Neural cell (in vitro differentiated cells): ENCODE measurements around the gene DRD1. TPM values are rescaled to one million over a fixed set of nuclear protein-coding genes. Genes with fewer than 3 reads are reported as not detected.

Experiments used
- H2AFZ ChIP-seq: fragments of 200-600, 300-800 bp; sonication (generic), shearing (Covaris generic); 2 replicates; pipeline ENCODE4 v1.6.0; 2014; ENCODE audit warnings: low read depth, mild to moderate bottlenecking, antibody characterized with exemption, low read length, moderate library complexity
- H3F3A ChIP-seq: fragments of 200-600 bp; shearing (Covaris generic); 2 replicates; pipeline ENCODE4 v1.6.1; 2016; ENCODE audit warnings: mild to moderate bottlenecking, moderate library complexity, mixed read lengths, antibody characterized with exemption, low read length; ENCODE audit not compliant: insufficient read depth, poor library complexity, severe bottlenecking
- H3K27ac ChIP-seq: fragments of 200-600, 300-800 bp; sonication (generic), shearing (Covaris generic); 2 replicates; pipeline ENCODE4 v1.5.1; 2014; ENCODE audit warnings: mild to moderate bottlenecking, low read length, moderate library complexity
- H3K27me3 ChIP-seq: fragments of 300-800, 200-600 bp; sonication (generic), shearing (Covaris generic); 2 replicates; pipeline ENCODE4 v1.6.0; 2014; ENCODE audit warnings: mild to moderate bottlenecking, low read depth, low read length, moderate library complexity; ENCODE audit not compliant: insufficient read depth
- H3K36me3 ChIP-seq: fragments of 300-800, 200-600 bp; sonication (generic), shearing (Covaris generic); 2 replicates; pipeline ENCODE4 v1.5.1; 2014; ENCODE audit warnings: mild to moderate bottlenecking, antibody characterized with exemption, low read length, moderate library complexity; ENCODE audit not compliant: insufficient read depth
- H3K4me2 ChIP-seq: fragments of 300-800, 200-600 bp; sonication (generic), shearing (Covaris generic); 2 replicates; pipeline ENCODE4 v1.6.0; 2014; ENCODE audit warnings: mild to moderate bottlenecking, low read length
- H3K4me3 ChIP-seq: fragments of 300-800, 200-600 bp; sonication (generic), shearing (Covaris generic); 2 replicates; pipeline ENCODE4 v1.5.1; 2014; ENCODE audit warnings: mild to moderate bottlenecking, low read length, moderate library complexity
- H3K79me2 ChIP-seq: fragments of 200-600 bp; shearing (Covaris generic); replicated peaks from 2 replicates; pipeline ENCODE4 v1.6.0; 2014; ENCODE audit warnings: mild to moderate bottlenecking, low read length, moderate library complexity; ENCODE audit not compliant: insufficient read depth
- H3K9ac ChIP-seq: fragments of 300-800, 200-600 bp; sonication (generic), shearing (Covaris generic); 2 replicates; pipeline ENCODE4 v1.6.1; 2016; ENCODE audit warnings: mild to moderate bottlenecking, low read length, mixed read lengths
- H3K9me2 ChIP-seq: fragments of 200-600 bp; shearing (Covaris generic); 2 replicates; pipeline ENCODE4 v1.6.1; 2016; ENCODE audit warnings: mild to moderate bottlenecking, low read length, mixed read lengths; ENCODE audit not compliant: insufficient read depth
- H3K9me3 ChIP-seq: fragments of 200-600, 300-800 bp; sonication (generic), shearing (Covaris generic); 2 replicates; pipeline ENCODE4 v1.6.1; 2016; ENCODE audit warnings: mild to moderate bottlenecking, mixed run types, low read length, moderate library complexity, mixed read lengths
- H4K20me1 ChIP-seq: fragments of 200-600 bp; shearing (Covaris generic); 2 replicates; pipeline ENCODE4 v1.6.1; 2016; ENCODE audit warnings: mild to moderate bottlenecking, mixed run types; ENCODE audit not compliant: insufficient read depth
- EP300 ChIP-seq: fragments of 450-650 bp; conservative IDR thresholded peaks from 2 replicates; pipeline ENCODE4 v1.6.1; 2014; ENCODE audit warnings: antibody characterized with exemption, mild to moderate bottlenecking, moderate library complexity; ENCODE audit not compliant: poor library complexity, severe bottlenecking
- EZH2 ChIP-seq: fragments of 200-600, 300-800 bp; shearing (Covaris generic), sonication (generic); IDR thresholded peaks from 2 replicates; pipeline ENCODE4 v1.6.1; 2014; ENCODE audit warnings: antibody characterized with exemption, low read length, borderline replicate concordance, mild to moderate bottlenecking; ENCODE audit not compliant: insufficient read depth, poor library complexity, severe bottlenecking
- MXI1 ChIP-seq: fragments of 450-650 bp; conservative IDR thresholded peaks from 2 replicates; pipeline ENCODE4 v1.6.1; 2014; ENCODE audit warnings: antibody characterized with exemption, mild to moderate bottlenecking; ENCODE audit not compliant: poor library complexity, severe bottlenecking
- POLR2AphosphoS5 ChIP-seq: IDR thresholded peaks from 2 replicates; pipeline ENCODE4 v1.6.1; 2012
- RAD21 ChIP-seq: fragments of 450-650 bp; conservative IDR thresholded peaks from 2 replicates; pipeline ENCODE4 v1.6.1; 2014; ENCODE audit warnings: antibody characterized with exemption, mild to moderate bottlenecking, moderate library complexity
- SMC3 ChIP-seq: fragments of 450-650 bp; conservative IDR thresholded peaks from 2 replicates; pipeline ENCODE4 v1.6.1; 2014; ENCODE audit warnings: antibody characterized with exemption, mild to moderate bottlenecking, moderate library complexity; ENCODE audit not compliant: poor library complexity
- TAF1 ChIP-seq: IDR thresholded peaks from 2 replicates; pipeline ENCODE4 v1.6.1; 2012; ENCODE audit warnings: low read depth
- polyA plus RNA-seq: library from polyadenylated mRNA; depleted of rRNA; stranded (reverse); fragments of >200 nt; gene quantifications from 2 replicates; pipeline ENCODE4 v1.2.3, GENCODE V29; 2014
- TF ChIP-seq, protein P1 (sequence below): fragments of 450-650 bp; IDR thresholded peaks from 2 replicates; pipeline ENCODE4 v1.5.1; 2014; ENCODE audit warnings: antibody characterized with exemption, mild to moderate bottlenecking, moderate library complexity; ENCODE audit not compliant: poor library complexity, severe bottlenecking
- TF ChIP-seq, protein P2 (sequence below): IDR thresholded peaks from 2 replicates; pipeline ENCODE4 v1.6.1; 2012; ENCODE audit warnings: borderline replicate concordance

Gene DRD1
- polyA plus RNA-seq, 1 donor from 2014 or later, result 0.33 TPM

DNA sequence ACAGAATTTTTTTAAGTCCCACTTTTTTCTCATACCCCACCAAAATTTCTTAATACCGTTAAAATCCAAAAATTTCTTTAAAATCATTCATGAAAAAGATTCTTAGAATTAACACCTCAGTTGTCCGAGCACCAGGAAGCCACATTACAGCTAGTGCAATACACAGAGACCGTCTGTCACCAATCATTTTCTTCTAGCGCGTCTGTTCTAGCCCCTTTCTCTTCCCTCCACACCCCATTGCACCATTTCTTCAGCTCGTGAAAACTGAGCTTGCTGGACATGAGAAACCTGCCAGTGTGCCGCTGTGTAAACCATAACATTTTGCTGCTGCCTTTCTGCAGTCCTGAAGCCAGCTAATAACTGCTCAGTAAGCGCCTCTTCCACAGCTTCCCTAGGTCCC lies 39.4 kb upstream of the DRD1 start:
- Histone ChIP-seq H3K9me3 (no peaks in the 10 kb centered on the region), H3K27ac (no peak overlapping the region), H3K27me3 (no peaks in the 10 kb centered on the region), H3K4me2 (no peak overlapping the region), H3K9ac (no peak overlapping the region), H4K20me1 (no peaks in the 10 kb centered on the region), H3K9me2 (no peaks in the 10 kb centered on the region), H3K4me3 (no peak overlapping the region), H3K36me3 (peaks cover 10% of the 10 kb centered on the region), H3F3A (no peaks in the 10 kb centered on the region), H2AFZ (no peak overlapping the region), H3K79me2 (peaks cover 76% of the 10 kb centered on the region)
- TF ChIP-seq RAD21 (no peak), MXI1 (no peak), POLR2AphosphoS5 (no peak), EP300 (no peak), TAF1 (no peak), SMC3 (no peak), EZH2 (no peak)
- TF ChIP-seq, protein P1, sequence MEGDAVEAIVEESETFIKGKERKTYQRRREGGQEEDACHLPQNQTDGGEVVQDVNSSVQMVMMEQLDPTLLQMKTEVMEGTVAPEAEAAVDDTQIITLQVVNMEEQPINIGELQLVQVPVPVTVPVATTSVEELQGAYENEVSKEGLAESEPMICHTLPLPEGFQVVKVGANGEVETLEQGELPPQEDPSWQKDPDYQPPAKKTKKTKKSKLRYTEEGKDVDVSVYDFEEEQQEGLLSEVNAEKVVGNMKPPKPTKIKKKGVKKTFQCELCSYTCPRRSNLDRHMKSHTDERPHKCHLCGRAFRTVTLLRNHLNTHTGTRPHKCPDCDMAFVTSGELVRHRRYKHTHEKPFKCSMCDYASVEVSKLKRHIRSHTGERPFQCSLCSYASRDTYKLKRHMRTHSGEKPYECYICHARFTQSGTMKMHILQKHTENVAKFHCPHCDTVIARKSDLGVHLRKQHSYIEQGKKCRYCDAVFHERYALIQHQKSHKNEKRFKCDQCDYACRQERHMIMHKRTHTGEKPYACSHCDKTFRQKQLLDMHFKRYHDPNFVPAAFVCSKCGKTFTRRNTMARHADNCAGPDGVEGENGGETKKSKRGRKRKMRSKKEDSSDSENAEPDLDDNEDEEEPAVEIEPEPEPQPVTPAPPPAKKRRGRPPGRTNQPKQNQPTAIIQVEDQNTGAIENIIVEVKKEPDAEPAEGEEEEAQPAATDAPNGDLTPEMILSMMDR, result no peak
- TF ChIP-seq, protein P2, sequence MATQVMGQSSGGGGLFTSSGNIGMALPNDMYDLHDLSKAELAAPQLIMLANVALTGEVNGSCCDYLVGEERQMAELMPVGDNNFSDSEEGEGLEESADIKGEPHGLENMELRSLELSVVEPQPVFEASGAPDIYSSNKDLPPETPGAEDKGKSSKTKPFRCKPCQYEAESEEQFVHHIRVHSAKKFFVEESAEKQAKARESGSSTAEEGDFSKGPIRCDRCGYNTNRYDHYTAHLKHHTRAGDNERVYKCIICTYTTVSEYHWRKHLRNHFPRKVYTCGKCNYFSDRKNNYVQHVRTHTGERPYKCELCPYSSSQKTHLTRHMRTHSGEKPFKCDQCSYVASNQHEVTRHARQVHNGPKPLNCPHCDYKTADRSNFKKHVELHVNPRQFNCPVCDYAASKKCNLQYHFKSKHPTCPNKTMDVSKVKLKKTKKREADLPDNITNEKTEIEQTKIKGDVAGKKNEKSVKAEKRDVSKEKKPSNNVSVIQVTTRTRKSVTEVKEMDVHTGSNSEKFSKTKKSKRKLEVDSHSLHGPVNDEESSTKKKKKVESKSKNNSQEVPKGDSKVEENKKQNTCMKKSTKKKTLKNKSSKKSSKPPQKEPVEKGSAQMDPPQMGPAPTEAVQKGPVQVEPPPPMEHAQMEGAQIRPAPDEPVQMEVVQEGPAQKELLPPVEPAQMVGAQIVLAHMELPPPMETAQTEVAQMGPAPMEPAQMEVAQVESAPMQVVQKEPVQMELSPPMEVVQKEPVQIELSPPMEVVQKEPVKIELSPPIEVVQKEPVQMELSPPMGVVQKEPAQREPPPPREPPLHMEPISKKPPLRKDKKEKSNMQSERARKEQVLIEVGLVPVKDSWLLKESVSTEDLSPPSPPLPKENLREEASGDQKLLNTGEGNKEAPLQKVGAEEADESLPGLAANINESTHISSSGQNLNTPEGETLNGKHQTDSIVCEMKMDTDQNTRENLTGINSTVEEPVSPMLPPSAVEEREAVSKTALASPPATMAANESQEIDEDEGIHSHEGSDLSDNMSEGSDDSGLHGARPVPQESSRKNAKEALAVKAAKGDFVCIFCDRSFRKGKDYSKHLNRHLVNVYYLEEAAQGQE, result no peak

DNA sequence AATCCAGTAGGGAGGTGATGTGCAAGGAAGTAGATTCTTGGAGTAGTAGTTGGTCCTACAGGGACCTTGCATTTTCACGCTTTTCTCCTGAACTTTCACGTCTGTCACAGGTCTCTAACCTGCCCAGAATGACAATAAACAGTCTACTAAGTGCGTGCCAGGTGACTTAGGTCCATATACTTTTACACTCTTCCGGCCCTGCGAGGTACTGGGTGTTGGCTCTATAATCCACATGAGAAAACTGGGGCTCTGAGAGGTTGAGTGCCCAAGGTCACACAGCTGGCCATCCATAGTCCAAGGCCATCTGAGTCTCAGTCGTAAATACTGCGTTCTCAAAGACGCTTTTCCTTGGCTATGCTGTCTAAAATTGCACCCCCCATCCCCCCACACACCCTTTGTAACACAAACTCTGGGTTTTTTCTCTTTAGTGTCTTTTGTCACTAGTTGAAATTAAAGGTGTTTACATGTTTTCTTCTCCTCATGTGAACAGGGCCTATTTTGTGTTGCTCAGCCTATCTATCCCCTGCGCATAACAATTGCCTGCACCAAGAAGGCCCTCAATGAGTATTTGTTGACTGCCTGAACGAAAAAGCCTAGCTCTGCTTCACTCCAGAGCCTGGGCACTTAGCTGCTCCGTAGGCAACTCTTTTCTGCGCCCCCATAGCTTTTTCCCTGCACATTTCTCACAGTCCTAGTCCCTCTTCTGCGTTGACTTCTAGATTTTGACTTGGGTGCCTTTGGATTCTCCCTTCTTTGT lies 35.3 kb upstream of the DRD1 start:
- no peaks in the 10 kb centered on the region for H3K9me3 ChIP-seq
- no peaks in the 10 kb centered on the region for H4K20me1 ChIP-seq
- no peaks in the 10 kb centered on the region for H3K9me2 ChIP-seq
- peak overlapping the region; percentile 64 for H3K4me2 ChIP-seq
- peaks cover 10% of the 10 kb centered on the region for H3K36me3 ChIP-seq
- peak overlapping the region; percentile 87 for H3K9ac ChIP-seq
- peaks cover 53% of the 10 kb centered on the region for H3K79me2 ChIP-seq
- H3K27ac ChIP-seq, result peak overlapping the region; percentile 64
- H3F3A ChIP-seq, result no peaks in the 10 kb centered on the region
- peak overlapping the region; percentile 83 for H3K4me3 ChIP-seq
- TF ChIP-seq EP300, result no peak
- no peak for TF ChIP-seq RAD21
- no peak for TF ChIP-seq EZH2
- TF ChIP-seq, protein P2, result no peak
- TF ChIP-seq, protein P1, result no peak
- no peaks in the 10 kb centered on the region for H3K27me3 ChIP-seq
- H2AFZ ChIP-seq, result peak overlapping the region; percentile 57
